ENCODE measurements around the gene CTTNBP2.

CTTNBP2 gene

DNA sequence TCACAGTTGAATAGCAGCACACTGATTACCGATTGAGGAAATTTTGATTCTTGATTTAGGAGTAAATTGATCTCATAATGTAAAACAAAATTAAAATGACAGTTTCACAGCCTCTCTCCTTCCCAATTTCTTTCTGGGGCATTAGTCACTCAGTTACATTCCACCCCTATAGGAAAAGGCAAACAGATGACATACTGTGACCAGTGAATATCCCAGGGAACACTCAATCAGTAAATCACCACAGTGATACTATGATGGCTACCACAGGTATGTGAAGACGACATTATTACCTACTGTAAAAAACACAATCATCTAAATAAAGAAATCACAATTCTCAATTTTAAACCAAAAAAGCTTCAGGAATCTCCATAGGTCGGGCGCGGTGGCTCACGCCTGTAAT lies 15.5 kb downstream of the CTTNBP2 start:
- peak; percentile 49 for DNase-seq (ENCODE audit: low read depth)
- TF ChIP-seq, protein P1, sequence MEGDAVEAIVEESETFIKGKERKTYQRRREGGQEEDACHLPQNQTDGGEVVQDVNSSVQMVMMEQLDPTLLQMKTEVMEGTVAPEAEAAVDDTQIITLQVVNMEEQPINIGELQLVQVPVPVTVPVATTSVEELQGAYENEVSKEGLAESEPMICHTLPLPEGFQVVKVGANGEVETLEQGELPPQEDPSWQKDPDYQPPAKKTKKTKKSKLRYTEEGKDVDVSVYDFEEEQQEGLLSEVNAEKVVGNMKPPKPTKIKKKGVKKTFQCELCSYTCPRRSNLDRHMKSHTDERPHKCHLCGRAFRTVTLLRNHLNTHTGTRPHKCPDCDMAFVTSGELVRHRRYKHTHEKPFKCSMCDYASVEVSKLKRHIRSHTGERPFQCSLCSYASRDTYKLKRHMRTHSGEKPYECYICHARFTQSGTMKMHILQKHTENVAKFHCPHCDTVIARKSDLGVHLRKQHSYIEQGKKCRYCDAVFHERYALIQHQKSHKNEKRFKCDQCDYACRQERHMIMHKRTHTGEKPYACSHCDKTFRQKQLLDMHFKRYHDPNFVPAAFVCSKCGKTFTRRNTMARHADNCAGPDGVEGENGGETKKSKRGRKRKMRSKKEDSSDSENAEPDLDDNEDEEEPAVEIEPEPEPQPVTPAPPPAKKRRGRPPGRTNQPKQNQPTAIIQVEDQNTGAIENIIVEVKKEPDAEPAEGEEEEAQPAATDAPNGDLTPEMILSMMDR (IDR thresholded peaks at IDR 0.05; ENCODE audit: insufficient read depth, low read depth, low read length, missing control alignments) = no peak
- no peak overlapping the region for H3K4me3 ChIP-seq (ENCODE audit: low read length)

- TF ChIP-seq, protein P1 (IDR thresholded peaks at IDR 0.05; ENCODE audit: insufficient read depth, low read depth, low read length, missing control alignments) = no peak
- DNase-seq (ENCODE audit: low read depth) = no peak
- no peak overlapping the region for H3K4me3 ChIP-seq (ENCODE audit: low read length)
Measured at GRCh38 chr7:117856196-117856595, 17.0 kb downstream of the CTTNBP2 start.

- TF ChIP-seq, protein P1 (IDR thresholded peaks at IDR 0.05; ENCODE audit: insufficient read depth, low read depth, low read length, missing control alignments) = no peak
- DNase-seq (ENCODE audit: low read depth) = no peak
- H3K4me3 ChIP-seq (ENCODE audit: low read length) = no peak overlapping the region
Measured at GRCh38 chr7:117854186-117854585, 19.1 kb downstream of the CTTNBP2 start.

GRCh38 chr7:117848941-117849340 lies 24.3 kb downstream of the CTTNBP2 start:
- TF ChIP-seq, protein P1 (IDR thresholded peaks at IDR 0.05; ENCODE audit: insufficient read depth, low read depth, low read length, missing control alignments) = no peak
- H3K4me3 ChIP-seq (ENCODE audit: low read length) = no peak overlapping the region
- DNase-seq (ENCODE audit: low read depth) = no peak

DNA sequence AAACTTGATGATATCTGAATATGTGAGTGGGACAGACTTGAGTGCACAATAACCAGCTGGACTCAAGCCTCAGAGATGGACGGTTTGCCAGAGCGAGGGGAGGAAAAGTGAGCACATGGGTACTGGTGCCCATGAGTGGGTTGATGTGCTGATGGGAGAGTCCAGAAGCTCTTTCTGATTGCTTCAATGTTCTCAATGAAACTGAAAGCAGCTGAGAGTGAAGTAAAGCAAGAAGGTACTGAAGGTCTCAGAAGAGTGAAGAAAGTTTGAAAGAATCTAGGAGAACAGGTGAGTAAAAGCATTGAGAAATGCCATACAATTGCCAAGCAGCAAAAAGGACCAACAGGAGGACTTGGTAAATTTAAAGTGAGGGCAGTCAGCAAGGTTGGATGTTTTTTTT lies 28.6 kb downstream of the CTTNBP2 start:
- DNase-seq (ENCODE audit: low read depth) = no peak
- TF ChIP-seq, protein P1 (IDR thresholded peaks at IDR 0.05; ENCODE audit: insufficient read depth, low read depth, low read length, missing control alignments) = no peak
- H3K4me3 ChIP-seq (ENCODE audit: low read length) = no peak overlapping the region

DNA sequence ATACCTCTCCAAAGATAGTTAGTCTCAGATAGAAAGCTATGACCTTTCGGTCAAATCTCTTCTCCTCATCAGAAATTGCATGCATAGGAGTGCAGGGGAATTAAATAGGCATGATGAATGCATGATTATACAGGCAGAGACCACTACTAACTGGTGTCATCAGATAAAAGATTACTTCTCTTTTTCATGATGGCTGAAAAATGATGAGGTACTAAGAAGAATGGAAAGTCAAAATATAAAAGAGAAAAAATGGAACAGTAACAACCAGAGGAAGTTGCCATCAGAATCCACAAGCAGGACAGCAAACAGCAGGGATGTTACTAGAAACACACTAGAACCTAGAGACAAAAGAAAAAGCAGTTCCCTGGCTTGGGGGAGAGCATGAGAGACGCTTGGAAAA lies 31.6 kb downstream of the CTTNBP2 start:
- TF ChIP-seq, protein P1 (IDR thresholded peaks at IDR 0.05; ENCODE audit: insufficient read depth, low read depth, low read length, missing control alignments) = no peak
- DNase-seq (ENCODE audit: low read depth) = no peak
- no peak overlapping the region for H3K4me3 ChIP-seq (ENCODE audit: low read length)

DNA sequence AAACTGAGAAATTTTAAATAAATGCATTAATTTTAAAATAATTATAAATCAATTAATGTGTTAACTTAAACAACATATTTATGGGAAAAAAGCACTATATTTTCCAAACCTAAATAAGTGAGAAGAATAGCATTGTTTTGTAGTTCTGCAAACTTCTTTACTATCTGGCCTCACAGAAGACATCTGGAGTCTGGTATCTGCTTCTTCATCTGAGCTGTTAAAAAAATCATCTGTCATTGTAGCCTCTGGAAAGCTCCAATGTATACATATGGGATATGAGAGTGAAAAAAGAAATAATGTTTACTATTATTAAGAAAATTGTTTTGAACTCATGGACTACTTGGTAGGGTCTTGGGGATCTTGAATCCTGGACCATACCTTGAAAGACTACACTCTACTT lies 32.2 kb downstream of the CTTNBP2 start:
- DNase-seq (ENCODE audit: low read depth) = no peak
- H3K4me3 ChIP-seq (ENCODE audit: low read length) = no peak overlapping the region
- TF ChIP-seq, protein P1 (IDR thresholded peaks at IDR 0.05; ENCODE audit: insufficient read depth, low read depth, low read length, missing control alignments) = no peak

Data from epithelial cell of esophagus (primary cell).